Mucosa of rectum (tissue), 2 donors: ENCODE data around the gene RAB3B.
A peak's percentile ranks its signal among the peaks of the same experiment; 100 is the strongest.
"Not testable (repeated sequence)": the region's sequence is repeated elsewhere in the genome, so short reads cannot be mapped to it uniquely, and the experiment has no call there.

ENCODE experiments used
- H3K27ac ChIP-seq, 2 donors: one replicate each; pipeline ENCODE4 v1.7.0; 2013; ENCODE audit warnings: inconsistent platforms in 2 of 2, low read depth in 2 of 2, low read length in 2 of 2
- H3K27me3 ChIP-seq, 2 donors: one replicate each; pipeline ENCODE4 v1.7.0; 2013; ENCODE audit warnings: low read length in 2 of 2; ENCODE audit not compliant: control insufficient read depth in 2 of 2, insufficient read depth in 2 of 2
- H3K36me3 ChIP-seq, 2 donors: one replicate each; pipeline ENCODE4 v1.7.0; 2013; ENCODE audit warnings: low read length in 2 of 2; ENCODE audit not compliant: control insufficient read depth in 2 of 2, insufficient read depth in 2 of 2
- H3K4me1 ChIP-seq, 2 donors: one replicate each; pipeline ENCODE4 v1.7.0; 2013; ENCODE audit warnings: low read length in 2 of 2, mild to moderate bottlenecking in 1 of 2; ENCODE audit not compliant: control insufficient read depth in 2 of 2, insufficient read depth in 2 of 2
- H3K4me3 ChIP-seq, 2 donors: one replicate each; pipeline ENCODE4 v1.7.0; 2013; ENCODE audit warnings: low read length in 2 of 2
- H3K9ac ChIP-seq, 2 donors: one replicate each; pipeline ENCODE4 v1.7.0; 2013; ENCODE audit warnings: low read length in 2 of 2, low read depth in 1 of 2, mild to moderate bottlenecking in 1 of 2
- H3K9me3 ChIP-seq, 2 donors: one replicate each; pipeline ENCODE4 v1.7.0; 2013; ENCODE audit warnings: low read length in 2 of 2; ENCODE audit not compliant: control insufficient read depth in 2 of 2
- donor health status: healthy.
- donor health status: Normal muscosa, but diverticular disease.

Gene RAB3B

DNA sequence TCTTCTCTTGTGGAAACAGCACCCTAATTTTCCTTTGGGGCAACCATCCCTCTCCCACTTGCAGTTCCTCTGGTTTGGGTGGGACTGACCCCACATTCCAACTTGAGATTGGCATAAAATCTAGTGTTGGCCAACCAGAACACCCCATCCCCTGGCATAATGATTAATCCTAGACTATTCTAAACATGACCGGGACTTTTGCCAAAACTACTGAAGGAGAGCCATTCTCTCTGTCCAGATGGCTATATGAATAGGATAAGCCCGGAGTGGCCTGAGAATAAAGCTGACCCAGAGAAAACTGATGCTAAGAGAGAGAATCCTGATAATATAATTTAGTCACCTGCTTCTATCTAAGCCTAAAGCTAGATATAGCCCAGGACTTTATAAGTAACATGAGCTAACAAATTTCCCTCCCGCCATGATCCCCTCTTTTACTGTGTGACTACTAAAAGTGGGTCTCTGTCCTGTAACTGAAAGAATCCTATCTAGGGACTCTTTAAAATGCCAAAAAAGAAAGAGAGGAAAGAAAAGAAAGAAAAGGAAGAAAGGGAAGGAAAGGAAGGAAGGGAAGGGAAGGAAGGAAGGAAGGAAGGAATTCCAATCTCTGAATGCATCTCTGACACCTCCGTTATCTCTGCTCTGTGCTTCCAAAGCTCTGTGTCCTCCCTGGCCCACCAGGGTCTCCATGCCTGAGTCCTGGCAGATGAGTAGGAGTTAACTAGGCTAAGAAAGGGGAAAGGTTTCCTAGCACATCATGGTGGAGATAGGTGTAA, 84.0 kb downstream of the RAB3B start:
- H3K27ac ChIP-seq, result no peak overlapping the region
- H3K4me3 ChIP-seq, result no peak overlapping the region

DNA sequence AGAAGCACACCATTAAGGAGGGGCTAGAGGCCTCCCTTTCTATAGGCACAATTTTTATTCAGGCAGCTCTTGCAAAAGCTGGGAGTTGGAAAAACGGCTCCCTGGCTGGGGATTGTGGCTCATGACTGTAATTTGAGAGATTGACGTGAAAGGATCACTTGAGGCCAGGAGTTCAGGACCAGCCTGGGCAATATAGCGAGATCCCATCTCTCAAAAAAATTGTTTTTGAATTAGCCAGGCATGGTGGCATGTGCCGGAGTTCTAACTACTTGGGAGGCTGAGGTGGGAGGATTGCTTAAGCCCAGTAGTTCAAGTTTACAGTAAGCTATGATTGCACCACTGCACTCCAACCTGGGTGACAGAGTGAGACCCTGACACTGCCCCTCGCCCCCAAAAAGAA, 88.0 kb downstream of the RAB3B start:
- no peak overlapping the region for H3K4me3 ChIP-seq
- no peak overlapping the region for H3K9ac ChIP-seq
- H3K27ac ChIP-seq, result no peak overlapping the region
- H3K9me3 ChIP-seq, result no peaks in the 10 kb centered on the region
- no peaks in the 10 kb centered on the region for H3K36me3 ChIP-seq
- H3K27me3 ChIP-seq, result no peaks in the 10 kb centered on the region
- no peaks in the 10 kb centered on the region for H3K4me1 ChIP-seq

More for the DNA sequence above, 84.0 kb downstream of the RAB3B start:
- H3K9me3 ChIP-seq, result no peaks in the 10 kb centered on the region
- no peaks in the 10 kb centered on the region for H3K4me1 ChIP-seq
- H3K9ac ChIP-seq, result no peak overlapping the region
- H3K27me3 ChIP-seq, result peaks cover 0 to 2% of the 10 kb centered on the region in 2 donors
- no peaks in the 10 kb centered on the region for H3K36me3 ChIP-seq

GRCh38 chr1:51901151-51901550, 89.3 kb downstream of the RAB3B start:
- H3K27me3 ChIP-seq, result peaks cover 0 to 4% of the 10 kb centered on the region in 2 donors
- no peaks in the 10 kb centered on the region for H3K9me3 ChIP-seq
- no peaks in the 10 kb centered on the region for H3K4me1 ChIP-seq
- H3K4me3 ChIP-seq, result no peak overlapping the region
- H3K9ac ChIP-seq, result no peak overlapping the region
- no peak overlapping the region for H3K27ac ChIP-seq
- no peaks in the 10 kb centered on the region for H3K36me3 ChIP-seq

GRCh38 chr1:51899022-51899421, 91.5 kb downstream of the RAB3B start:
- Histone ChIP-seq H3K4me3 (no peak overlapping the region), H3K9ac (no peak overlapping the region), H3K36me3 (no peaks in the 10 kb centered on the region), H3K4me1 (no peaks in the 10 kb centered on the region), H3K9me3 (no peaks in the 10 kb centered on the region), H3K27me3 (peaks cover 0 to 8% of the 10 kb centered on the region in 2 donors), H3K27ac (no peak overlapping the region)

- Histone ChIP-seq H3K27me3 (peaks cover 0 to 8% of the 10 kb centered on the region in 2 donors), H3K4me1 (no peaks in the 10 kb centered on the region)
Measured at GRCh38 chr1:51898090-51898734, 92.3 kb downstream of the RAB3B start.

DNA sequence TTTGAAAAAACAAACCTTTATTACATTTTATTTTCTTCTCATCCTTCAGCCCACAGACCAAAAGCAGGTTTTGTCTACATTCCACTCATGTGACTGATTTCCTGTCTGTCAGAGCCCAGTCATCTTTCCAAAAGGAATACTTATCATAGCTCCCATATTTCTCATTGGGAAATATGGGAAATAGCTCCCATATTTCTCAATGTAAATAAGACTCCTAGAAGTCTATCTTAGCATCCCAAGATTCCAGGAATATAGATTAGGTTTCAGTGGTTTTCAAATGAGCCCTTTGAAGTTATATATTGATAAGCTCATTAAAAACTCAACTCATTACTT, 92.8 kb downstream of the RAB3B start:
- H3K4me1 ChIP-seq, result no peaks in the 10 kb centered on the region
- H3K27me3 ChIP-seq, result peaks cover 0 to 8% of the 10 kb centered on the region in 2 donors
- H3K9me3 ChIP-seq, result no peaks in the 10 kb centered on the region
- H3K4me3 ChIP-seq, result no peak overlapping the region
- no peak overlapping the region for H3K9ac ChIP-seq
- no peak overlapping the region for H3K27ac ChIP-seq
- no peaks in the 10 kb centered on the region for H3K36me3 ChIP-seq

More at GRCh38 chr1:51898090-51898734, 92.3 kb downstream of the RAB3B start:
- Histone ChIP-seq H3K9me3 (no peaks in the 10 kb centered on the region), H3K4me3 (no peak overlapping the region), H3K36me3 (no peaks in the 10 kb centered on the region), H3K27ac (no peak overlapping the region), H3K9ac (no peak overlapping the region)

DNA sequence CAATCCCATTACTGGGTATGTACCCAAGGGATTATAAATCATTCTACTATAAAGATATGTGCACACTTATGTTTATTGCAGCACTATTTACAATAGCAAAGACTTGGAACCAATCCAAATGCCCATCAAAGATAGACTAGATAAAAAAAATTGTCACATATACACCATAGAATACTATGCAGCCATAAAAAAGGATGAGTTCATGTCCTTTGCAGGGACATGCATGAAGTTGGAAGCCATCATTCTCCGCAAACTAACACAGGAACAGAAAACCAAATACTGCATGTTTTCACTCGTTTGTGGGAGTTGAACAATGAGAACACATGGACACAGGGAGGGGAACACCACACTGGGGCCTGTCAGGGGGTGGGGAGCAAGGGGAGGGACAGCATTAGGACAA, 95.8 kb downstream of the RAB3B start:
- not testable (repeated sequence) for H3K27ac ChIP-seq, H3K4me3 ChIP-seq, H3K36me3 ChIP-seq, H3K9ac ChIP-seq, H3K9me3 ChIP-seq, H3K4me1 ChIP-seq
- peaks cover 3 to 11% of the 10 kb centered on the region in 2 donors for H3K27me3 ChIP-seq

- Histone ChIP-seq H3K4me1 (peaks cover 12 to 13% of the 10 kb centered on the region in 2 donors), H3K27me3 (peaks cover 0 to 3% of the 10 kb centered on the region in 2 donors), H3K9ac (peak within 1 kb of the TSS; percentile 92 to 100), H3K36me3 (peaks cover 0 to 2% of the 10 kb centered on the region in 2 donors), H3K27ac (peak within 1 kb of the TSS; percentile 95 to 98), H3K9me3 (no peaks in the 10 kb centered on the region), H3K4me3 (peak within 1 kb of the TSS; percentile 90 to 93)
Measured at GRCh38 chr1:51878616-51879336, 111.7 kb downstream of the RAB3B start, which contains the start of gene NRDC. Gene NRDC, minus strand, starts transcription at chr1:51878727. Its CDS starts 112 bp downstream, at chr1:51878615.

GRCh38 chr1:51878308-51878615, 112.2 kb downstream of the RAB3B start:
- Histone ChIP-seq H3K9me3 (no peaks in the 10 kb centered on the region), H3K4me3 (peak overlapping the region; percentile 90 to 93), H3K9ac (peak overlapping the region; percentile 92 to 100), H3K36me3 (peaks cover 0 to 3% of the 10 kb centered on the region in 2 donors), H3K27me3 (peaks cover 0 to under 1% of the 10 kb centered on the region in 2 donors), H3K27ac (peak overlapping the region; percentile 95 to 98), H3K4me1 (peaks cover 12 to 13% of the 10 kb centered on the region in 2 donors)
